ENCODE measurements around the gene RIPOR2. TPM values are rescaled to one million over a fixed set of nuclear protein-coding genes. Genes with fewer than 3 reads are reported as not detected.

The RIPOR2 gene
- total and polyA plus RNA-seq, 7 donors, result 1.6 to 29.7 (median 6.1) TPM

DNA sequence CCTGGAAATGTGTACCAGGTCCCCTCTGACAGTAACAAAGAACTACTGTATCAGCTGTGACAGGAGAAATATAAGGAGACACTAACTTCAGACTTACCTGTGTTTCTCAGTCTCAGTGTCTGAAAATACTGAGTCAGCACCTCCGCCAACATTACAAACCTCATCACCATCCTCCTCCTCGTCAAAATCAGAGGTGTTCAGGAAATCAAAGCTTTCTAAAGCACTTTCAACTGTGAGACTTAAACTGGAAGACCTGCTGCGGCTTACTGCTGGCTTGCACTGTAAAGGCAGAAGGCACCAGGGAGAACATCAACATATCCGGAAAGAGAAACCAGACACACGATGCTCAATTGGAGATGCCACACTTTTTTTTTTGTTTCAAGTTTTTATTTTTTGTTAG lies 96.8 kb downstream of the RIPOR2 start:
- TF ChIP-seq POLR2AphosphoS5 (IDR thresholded peaks at IDR 0.05) (no peak), POLR2A (IDR thresholded peaks at IDR 0.05) (no peak), EP300 (IDR thresholded peaks at IDR 0.05) (no peak)
- TF ChIP-seq, protein P1, sequence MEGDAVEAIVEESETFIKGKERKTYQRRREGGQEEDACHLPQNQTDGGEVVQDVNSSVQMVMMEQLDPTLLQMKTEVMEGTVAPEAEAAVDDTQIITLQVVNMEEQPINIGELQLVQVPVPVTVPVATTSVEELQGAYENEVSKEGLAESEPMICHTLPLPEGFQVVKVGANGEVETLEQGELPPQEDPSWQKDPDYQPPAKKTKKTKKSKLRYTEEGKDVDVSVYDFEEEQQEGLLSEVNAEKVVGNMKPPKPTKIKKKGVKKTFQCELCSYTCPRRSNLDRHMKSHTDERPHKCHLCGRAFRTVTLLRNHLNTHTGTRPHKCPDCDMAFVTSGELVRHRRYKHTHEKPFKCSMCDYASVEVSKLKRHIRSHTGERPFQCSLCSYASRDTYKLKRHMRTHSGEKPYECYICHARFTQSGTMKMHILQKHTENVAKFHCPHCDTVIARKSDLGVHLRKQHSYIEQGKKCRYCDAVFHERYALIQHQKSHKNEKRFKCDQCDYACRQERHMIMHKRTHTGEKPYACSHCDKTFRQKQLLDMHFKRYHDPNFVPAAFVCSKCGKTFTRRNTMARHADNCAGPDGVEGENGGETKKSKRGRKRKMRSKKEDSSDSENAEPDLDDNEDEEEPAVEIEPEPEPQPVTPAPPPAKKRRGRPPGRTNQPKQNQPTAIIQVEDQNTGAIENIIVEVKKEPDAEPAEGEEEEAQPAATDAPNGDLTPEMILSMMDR (IDR thresholded peaks at IDR 0.05), result no peak
- H3K4me3 ChIP-seq, result no peak overlapping the region
- H3K27me3 ChIP-seq, result no peaks in the 10 kb centered on the region
- intact Hi-C loops (cut with DNase I), result no loop called here
- 80 to 86% methylated on average over 5 of the region's 5 CpGs for WGBS, 2 donors
- no peak for DNase-seq
- no peaks in the 10 kb centered on the region for H3K9me3 ChIP-seq
- H3K4me1 ChIP-seq, result peaks cover 0 to 5% (median 2%) of the 10 kb centered on the region in 4 donors
- H3K27ac ChIP-seq, result no peak overlapping the region
- peaks cover 0 to 12% (median 0%) of the 10 kb centered on the region in 4 donors for H3K36me3 ChIP-seq

- Histone ChIP-seq H3K27me3 (no peaks in the 10 kb centered on the region), H3K4me1 (peaks cover 0 to 5% (median 2%) of the 10 kb centered on the region in 4 donors), H3K27ac (no peak overlapping the region), H3K36me3 (peaks cover 0 to 12% (median 0%) of the 10 kb centered on the region in 4 donors), H3K4me3 (no peak overlapping the region), H3K9me3 (no peaks in the 10 kb centered on the region)
- intact Hi-C loops (cut with DNase I), result no loop called here
- DNase-seq, result no peak
- TF ChIP-seq EP300 (IDR thresholded peaks at IDR 0.05), result no peak
- no peak for TF ChIP-seq POLR2AphosphoS5 (IDR thresholded peaks at IDR 0.05)
- no peak for TF ChIP-seq POLR2A (IDR thresholded peaks at IDR 0.05)
- TF ChIP-seq, protein P1 (IDR thresholded peaks at IDR 0.05), result no peak
- WGBS, 2 donors, result 96 to 97% methylated on average over 3 of the region's 3 CpGs
Observed at GRCh38 chr6:24838081-24838480, 97.7 kb downstream of the RIPOR2 start.

GRCh38 chr6:24836109-24836508 lies 99.7 kb downstream of the RIPOR2 start:
- Histone ChIP-seq H3K27ac (peak overlapping the region in 1 of 4 donors; percentile 54), H3K27me3 (no peaks in the 10 kb centered on the region), H3K4me1 (peaks cover 0 to 5% (median 2%) of the 10 kb centered on the region in 4 donors), H3K9me3 (no peaks in the 10 kb centered on the region), H3K4me3 (no peak overlapping the region), H3K36me3 (no peaks in the 10 kb centered on the region)
- intact Hi-C loops (cut with DNase I), result no loop called here
- no peak for DNase-seq
- TF ChIP-seq POLR2A (IDR thresholded peaks at IDR 0.05) (no peak), POLR2AphosphoS5 (IDR thresholded peaks at IDR 0.05) (no peak), EP300 (IDR thresholded peaks at IDR 0.05) (no peak)
- TF ChIP-seq, protein P1 (IDR thresholded peaks at IDR 0.05), result no peak
- 82 to 83% methylated on average over 2 of the region's 2 CpGs for WGBS, 2 donors

DNA sequence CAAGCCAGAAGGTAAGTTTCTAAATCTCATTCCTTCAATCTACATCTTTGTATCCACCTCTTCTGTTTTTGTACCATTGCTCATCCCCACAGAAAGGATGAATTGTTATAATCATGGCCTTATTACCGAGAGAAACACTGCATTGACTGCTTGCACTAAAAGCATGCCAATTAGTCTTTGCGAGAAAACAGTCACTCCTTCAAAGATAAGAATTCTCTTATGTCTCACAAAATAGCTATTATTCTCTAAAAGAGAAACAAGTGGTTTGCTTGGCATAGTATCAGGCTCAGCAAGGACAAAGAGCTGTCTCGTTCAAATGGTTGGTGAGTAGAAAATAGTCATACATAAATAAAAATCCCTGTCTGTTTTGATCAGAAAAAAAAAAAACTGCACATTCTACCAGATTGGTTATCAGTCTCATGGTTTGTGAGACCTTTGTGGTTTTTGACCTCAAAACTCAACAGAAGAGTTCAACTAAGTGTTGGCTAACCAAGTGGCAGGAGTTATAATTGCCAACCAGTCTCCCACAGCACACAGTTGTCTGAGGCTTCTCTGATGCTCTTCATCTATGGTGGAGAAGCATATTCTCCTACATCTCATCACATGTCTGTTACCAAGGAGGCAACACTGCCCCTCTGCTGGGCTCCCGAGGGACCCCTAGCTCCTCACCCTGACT lies 101.9 kb downstream of the RIPOR2 start:
- Histone ChIP-seq H3K4me3 (no peak overlapping the region), H3K4me1 (peaks cover 0 to 5% (median 2%) of the 10 kb centered on the region in 4 donors), H3K36me3 (no peaks in the 10 kb centered on the region), H3K27me3 (no peaks in the 10 kb centered on the region), H3K9me3 (no peaks in the 10 kb centered on the region), H3K27ac (no peak overlapping the region)
- no peak for DNase-seq
- TF ChIP-seq, protein P1 (IDR thresholded peaks at IDR 0.05), result no peak
- TF ChIP-seq POLR2A (IDR thresholded peaks at IDR 0.05) (no peak), EP300 (IDR thresholded peaks at IDR 0.05) (no peak), POLR2AphosphoS5 (IDR thresholded peaks at IDR 0.05) (no peak)
- 89 to 91% methylated on average over 4 of the region's 4 CpGs for WGBS, 2 donors
- intact Hi-C loops (cut with DNase I), result no loop called here
